Endothelial cell of umbilical vein (primary cell): ENCODE data around the gene CD109.

Experiments used
- CTCF ChIP-seq, 2 donors: IDR thresholded peaks; 1 replicate in 1 of 2; 2 replicates in 1 of 2; pipeline ENCODE4 v1.5.1; 2011; ENCODE audit warnings: low read length in 2 of 2, mild to moderate bottlenecking in 2 of 2, moderate library complexity in 2 of 2, control low read depth in 1 of 2, inconsistent platforms in 1 of 2, low read depth in 1 of 2; ENCODE audit not compliant: insufficient read depth in 1 of 2; ENCODE audit errors: extremely low read depth in 1 of 2
- EZH2 ChIP-seq: IDR thresholded peaks from 2 replicates; pipeline ENCODE4 v1.6.1; 2012; ENCODE audit warnings: borderline replicate concordance, low read depth, mild to moderate bottlenecking, moderate library complexity, low read length, inconsistent platforms; ENCODE audit not compliant: severe bottlenecking
- GATA2 ChIP-seq: IDR thresholded peaks from 2 replicates; pipeline ENCODE4 v1.7.0; 2011; ENCODE audit warnings: low read depth, mild to moderate bottlenecking, moderate library complexity, mixed read lengths, low read length; ENCODE audit not compliant: insufficient read length, insufficient read depth
- MYC ChIP-seq: IDR thresholded peaks from one replicate; pipeline ENCODE4 v1.6.1; 2011; ENCODE audit warnings: mild to moderate bottlenecking, low read depth, low read length
- POLR2A ChIP-seq: IDR thresholded peaks from 2 replicates; pipeline ENCODE4 v1.6.1; 2012; ENCODE audit warnings: low read depth, mild to moderate bottlenecking, control low read depth, low read length
- POLR2AphosphoS5 ChIP-seq: IDR thresholded peaks from 2 replicates; pipeline ENCODE4 v1.6.1; 2012; ENCODE audit warnings: low read depth, mild to moderate bottlenecking, control low read depth, low read length, moderate library complexity; ENCODE audit not compliant: insufficient read depth

- TF ChIP-seq MYC, result no peak
- TF ChIP-seq EZH2, result no peak
- TF ChIP-seq CTCF (IDR thresholded peaks at IDR 0.05; ENCODE audit: extremely low read depth in 1 of 2, insufficient read depth in 1 of 2, low read depth in 1 of 2, low read length in 2 of 2), result no peak
- no peak for TF ChIP-seq GATA2
- TF ChIP-seq POLR2A, result peak; percentile 90
- peak; percentile 81 for TF ChIP-seq POLR2AphosphoS5
Observed at GRCh38 chr6:73653571-73654424, 42.2 kb upstream of the CD109 start, which contains the start of gene SLC17A5.
